ENCODE measurements around the gene CDNF.

CDNF gene

DNA sequence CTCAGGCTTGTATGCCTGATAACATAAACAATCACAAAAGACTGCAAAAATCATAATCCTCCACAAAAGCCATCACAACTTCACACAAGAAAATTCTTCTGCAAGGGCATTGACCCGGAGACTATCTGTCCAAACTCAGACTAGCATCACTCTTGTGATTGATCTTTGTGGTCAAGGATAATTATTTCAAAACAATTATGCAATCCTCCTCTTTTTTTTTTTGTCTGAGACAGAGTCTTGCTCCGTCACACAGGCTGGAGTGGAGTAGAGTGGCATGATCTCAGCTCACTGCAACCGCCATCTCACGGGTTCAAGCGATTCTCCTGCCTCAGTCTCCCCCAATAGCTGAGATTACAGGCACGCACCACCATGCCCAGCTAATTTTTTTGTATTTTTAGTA lies 22.2 kb downstream of the CDNF start:
- DNase-seq (ENCODE audit: low read depth), result no peak

DNA sequence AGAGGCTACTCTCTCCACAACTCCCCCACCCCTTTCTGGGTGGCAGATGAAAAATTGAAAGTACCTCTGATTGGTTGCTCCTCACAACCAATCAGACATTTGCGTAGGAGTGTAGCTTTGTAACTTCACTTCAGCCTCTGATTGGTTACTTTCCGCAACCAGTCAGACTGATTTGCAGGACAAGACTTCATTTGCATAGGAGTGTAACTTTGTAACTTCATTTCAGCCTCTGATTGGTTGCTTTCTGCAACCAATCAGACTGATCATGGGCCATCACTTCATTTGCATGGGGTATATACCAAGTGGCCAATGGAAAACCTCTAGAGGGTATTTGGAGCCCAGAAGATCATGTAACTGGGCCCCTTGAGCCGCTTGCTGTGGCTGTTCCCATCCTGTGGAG lies 25.6 kb downstream of the CDNF start:
- DNase-seq (ENCODE audit: low read depth), result no peak
- TF ChIP-seq, protein P1, sequence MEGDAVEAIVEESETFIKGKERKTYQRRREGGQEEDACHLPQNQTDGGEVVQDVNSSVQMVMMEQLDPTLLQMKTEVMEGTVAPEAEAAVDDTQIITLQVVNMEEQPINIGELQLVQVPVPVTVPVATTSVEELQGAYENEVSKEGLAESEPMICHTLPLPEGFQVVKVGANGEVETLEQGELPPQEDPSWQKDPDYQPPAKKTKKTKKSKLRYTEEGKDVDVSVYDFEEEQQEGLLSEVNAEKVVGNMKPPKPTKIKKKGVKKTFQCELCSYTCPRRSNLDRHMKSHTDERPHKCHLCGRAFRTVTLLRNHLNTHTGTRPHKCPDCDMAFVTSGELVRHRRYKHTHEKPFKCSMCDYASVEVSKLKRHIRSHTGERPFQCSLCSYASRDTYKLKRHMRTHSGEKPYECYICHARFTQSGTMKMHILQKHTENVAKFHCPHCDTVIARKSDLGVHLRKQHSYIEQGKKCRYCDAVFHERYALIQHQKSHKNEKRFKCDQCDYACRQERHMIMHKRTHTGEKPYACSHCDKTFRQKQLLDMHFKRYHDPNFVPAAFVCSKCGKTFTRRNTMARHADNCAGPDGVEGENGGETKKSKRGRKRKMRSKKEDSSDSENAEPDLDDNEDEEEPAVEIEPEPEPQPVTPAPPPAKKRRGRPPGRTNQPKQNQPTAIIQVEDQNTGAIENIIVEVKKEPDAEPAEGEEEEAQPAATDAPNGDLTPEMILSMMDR (IDR thresholded peaks at IDR 0.05; ENCODE audit: control insufficient read depth, insufficient read depth, low read depth, low read length, missing control alignments), result no peak
- H3K4me3 ChIP-seq (ENCODE audit: control insufficient read depth, low read depth, low read length), result no peak overlapping the region

More for the DNA sequence above, 22.2 kb downstream of the CDNF start:
- TF ChIP-seq, protein P1 (IDR thresholded peaks at IDR 0.05; ENCODE audit: control insufficient read depth, insufficient read depth, low read depth, low read length, missing control alignments), result no peak
- no peak overlapping the region for H3K4me3 ChIP-seq (ENCODE audit: control insufficient read depth, low read depth, low read length)

DNA sequence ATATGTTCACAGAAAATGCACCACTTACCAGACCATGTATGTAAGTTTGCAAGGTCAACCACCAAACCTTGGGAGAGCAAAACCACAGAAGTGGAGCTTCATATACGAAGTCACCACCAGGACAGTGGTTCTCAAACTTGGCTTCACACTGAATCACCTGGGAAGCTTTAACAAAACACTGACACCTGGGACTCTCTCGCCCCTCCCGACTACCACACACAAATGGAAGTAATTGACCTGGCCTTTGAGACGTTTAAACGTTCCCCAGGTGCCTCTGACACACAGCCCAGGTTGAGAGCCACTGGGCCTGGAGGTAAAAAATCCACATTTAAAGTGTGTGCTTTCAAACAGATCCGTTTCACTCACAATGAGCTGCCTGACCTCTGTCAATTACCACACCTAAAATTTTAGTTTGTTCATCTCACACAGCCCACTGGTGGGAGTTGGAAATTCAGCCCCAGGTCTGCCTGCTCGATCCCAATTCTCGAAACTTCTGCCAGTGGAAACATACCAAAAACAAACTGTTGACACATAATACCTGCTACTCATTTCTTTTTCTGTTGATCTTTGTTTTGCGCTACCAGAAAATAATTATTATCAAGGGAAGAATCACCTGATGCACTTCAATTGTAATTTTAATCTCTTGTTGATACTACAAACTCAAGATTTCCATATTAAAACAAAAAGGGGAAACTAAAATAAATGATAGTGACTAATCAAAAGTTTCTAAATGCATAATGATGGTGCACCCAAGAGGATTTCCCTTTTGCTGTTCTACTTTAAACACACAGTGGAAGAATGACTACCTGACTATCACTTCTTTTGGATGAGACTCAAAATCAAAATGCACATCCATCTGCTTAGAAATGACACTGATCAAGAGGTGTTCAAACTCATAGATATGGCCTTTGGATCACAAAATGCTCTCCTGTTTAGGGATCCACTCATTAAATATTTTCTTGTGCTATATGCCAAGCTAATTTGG lies 26.6 kb downstream of the CDNF start:
- DNase-seq (ENCODE audit: low read depth), result no peak
- TF ChIP-seq, protein P1 (IDR thresholded peaks at IDR 0.05; ENCODE audit: control insufficient read depth, insufficient read depth, low read depth, low read length, missing control alignments), result no peak
- H3K4me3 ChIP-seq (ENCODE audit: control insufficient read depth, low read depth, low read length), result no peak overlapping the region

DNA sequence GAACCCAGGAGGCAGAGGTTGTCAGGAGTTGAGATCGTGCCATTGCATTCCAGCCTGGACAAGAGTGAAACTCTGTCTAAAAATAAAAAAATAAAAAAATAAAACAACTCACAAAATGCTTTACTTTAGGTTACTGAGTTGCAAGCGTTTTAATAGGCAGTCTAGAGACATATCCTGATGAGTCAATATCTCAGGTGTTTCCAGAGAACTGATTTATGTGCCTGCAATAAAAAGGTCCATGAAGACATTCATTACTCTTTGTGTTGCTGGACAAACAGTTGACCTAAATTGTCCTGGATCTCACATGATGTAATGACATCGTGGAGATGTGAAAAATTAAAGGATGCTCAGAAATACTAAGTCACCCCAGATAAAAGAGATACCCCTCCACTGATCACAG lies 31.5 kb downstream of the CDNF start:
- H3K4me3 ChIP-seq (ENCODE audit: control insufficient read depth, low read depth, low read length), result no peak overlapping the region
- TF ChIP-seq, protein P1 (IDR thresholded peaks at IDR 0.05; ENCODE audit: control insufficient read depth, insufficient read depth, low read depth, low read length, missing control alignments), result no peak
- DNase-seq (ENCODE audit: low read depth), result no peak

DNA sequence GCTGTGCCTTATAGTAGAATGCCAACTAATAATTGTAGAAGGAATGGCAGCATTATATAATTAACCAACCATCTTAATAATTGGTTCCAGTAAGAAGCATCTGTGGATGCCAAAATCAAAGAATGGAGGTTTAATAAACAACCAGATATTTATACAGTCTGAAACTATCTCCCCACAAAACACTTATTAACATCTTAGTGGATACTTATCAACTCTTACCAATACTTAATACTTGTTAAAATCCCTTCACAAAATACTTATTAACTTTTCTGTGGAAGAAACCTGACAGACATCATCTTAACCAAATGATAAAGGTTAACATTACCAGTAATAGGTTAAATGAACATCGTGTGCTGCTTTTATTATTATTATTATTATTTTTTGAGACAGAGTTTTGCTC lies 34.0 kb downstream of the CDNF start:
- TF ChIP-seq, protein P1 (IDR thresholded peaks at IDR 0.05; ENCODE audit: control insufficient read depth, insufficient read depth, low read depth, low read length, missing control alignments), result no peak
- DNase-seq (ENCODE audit: low read depth), result no peak
- no peak overlapping the region for H3K4me3 ChIP-seq (ENCODE audit: control insufficient read depth, low read depth, low read length)

DNA sequence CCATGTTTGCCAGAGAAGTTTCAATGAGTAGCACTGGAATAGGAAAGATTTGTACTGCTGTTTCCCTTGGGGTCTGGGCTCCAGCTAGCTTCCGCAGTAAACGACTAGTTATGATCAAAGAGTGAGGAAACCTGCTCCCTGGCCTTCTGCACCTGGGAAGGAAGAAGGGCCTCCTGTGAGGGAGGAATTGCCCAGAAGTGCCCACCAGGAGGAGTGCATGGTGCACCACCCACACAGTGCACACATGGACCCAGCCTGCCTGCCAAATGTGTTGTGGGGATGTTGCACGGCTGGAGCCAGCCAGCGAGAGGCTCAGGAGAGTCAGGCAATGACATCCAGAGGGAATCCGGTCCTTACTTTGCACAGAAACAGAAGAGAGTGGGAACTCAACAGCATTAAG lies 36.1 kb downstream of the CDNF start:
- no peak for DNase-seq (ENCODE audit: low read depth)
- H3K4me3 ChIP-seq (ENCODE audit: control insufficient read depth, low read depth, low read length), result no peak overlapping the region
- TF ChIP-seq, protein P1 (IDR thresholded peaks at IDR 0.05; ENCODE audit: control insufficient read depth, insufficient read depth, low read depth, low read length, missing control alignments), result no peak
